Fibroblast of skin of back (primary cell): ENCODE measurements around the gene SHISA9.

Experiments used
- DNase-seq: peaks from one replicate; pipeline ENCODE4 v3.0.0-alpha.2; 2013

The SHISA9 gene

DNA sequence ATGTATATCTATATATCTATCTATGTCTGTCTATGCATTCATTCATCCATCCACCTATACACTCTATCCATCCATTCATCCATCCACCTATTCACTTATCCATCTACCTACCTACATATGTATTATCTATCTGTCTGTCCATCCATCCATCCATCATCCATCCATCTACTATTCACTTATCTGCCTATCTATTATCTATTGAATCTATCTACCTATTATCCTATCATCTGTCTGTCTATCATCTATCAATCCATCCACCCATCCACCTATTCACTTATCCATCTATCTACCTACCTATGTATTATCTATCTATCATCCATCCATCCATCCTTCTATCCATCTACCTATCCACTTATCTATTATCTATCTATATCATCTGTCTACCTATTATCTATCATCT is 302.3 kb downstream of the SHISA9 start:
- DNase-seq, result no peak

DNA sequence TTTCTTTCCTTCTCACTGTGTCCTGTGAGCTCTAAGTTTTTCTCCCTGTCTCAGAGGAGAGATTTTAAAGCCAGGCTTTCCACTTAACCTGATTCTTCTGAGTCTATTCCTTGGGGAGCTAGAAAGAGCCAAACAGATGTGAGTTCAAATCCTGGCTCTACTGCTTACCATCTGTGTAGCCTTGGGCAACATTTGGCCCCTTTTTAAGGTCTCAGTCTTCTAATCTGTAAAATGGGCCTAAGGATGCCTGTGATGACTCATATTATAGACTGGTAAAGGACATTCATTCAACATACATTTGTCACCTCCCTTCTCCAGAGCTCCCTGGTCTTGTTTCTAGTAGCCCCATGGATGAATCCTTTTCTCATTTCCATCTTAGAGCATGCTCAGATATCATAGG is 304.0 kb downstream of the SHISA9 start:
- no peak for DNase-seq

DNA sequence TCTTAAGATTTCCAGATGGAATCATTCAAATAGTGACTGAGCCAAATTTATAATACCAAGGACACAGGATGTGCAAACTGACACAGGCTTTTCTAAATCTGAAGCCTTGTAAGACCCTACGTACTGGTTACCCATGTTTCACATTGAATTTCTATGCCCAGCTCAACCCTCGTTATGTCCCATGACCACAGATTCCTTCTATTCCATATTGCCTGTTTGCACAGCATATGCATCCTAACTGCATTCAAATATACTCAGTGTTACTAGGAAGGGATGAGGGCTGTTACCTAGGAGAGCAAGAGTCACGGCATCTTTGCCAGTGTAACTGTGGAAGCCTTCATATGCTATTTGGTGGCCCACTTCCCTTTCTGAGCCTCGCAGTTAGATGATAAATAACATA is 305.2 kb downstream of the SHISA9 start:
- DNase-seq, result no peak

DNA sequence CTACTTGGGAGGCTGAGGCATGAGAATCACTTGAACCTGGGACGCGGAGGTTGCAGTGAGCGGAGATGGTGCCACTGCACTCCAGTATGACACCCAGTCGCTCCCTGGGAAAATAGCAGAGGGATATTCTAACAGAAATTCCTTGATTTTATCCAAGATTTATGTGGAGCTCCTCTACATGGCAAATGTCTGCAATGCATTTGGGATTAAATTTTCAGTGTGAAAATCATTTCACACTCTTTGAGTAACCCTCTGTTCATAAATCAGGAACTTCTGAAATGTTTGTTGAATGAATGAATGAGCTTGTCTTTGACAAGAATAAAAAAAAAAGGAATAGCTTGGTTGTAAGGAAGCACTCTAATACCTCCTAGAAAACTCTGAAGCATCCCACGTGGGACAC is 305.8 kb downstream of the SHISA9 start:
- no peak for DNase-seq

DNA sequence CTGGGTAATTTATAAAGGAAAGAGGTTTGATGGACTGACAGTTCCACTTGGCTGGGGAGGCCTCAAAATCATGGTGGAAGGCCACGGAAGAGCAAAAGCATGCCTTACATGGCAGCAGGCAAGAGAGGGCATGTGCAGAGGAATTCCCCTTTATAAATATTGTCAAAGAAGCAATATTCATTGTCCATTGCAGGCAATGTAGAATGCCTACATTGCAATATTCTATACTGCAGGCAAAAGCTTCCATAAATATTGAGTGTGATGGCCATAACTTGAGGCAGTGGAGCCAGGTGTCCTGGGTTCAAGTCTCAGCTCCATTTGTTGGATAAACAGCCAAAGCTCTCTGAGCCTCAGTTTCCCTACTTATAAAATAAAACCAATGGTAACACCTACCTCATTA is 322.3 kb downstream of the SHISA9 start:
- DNase-seq, result no peak

DNA sequence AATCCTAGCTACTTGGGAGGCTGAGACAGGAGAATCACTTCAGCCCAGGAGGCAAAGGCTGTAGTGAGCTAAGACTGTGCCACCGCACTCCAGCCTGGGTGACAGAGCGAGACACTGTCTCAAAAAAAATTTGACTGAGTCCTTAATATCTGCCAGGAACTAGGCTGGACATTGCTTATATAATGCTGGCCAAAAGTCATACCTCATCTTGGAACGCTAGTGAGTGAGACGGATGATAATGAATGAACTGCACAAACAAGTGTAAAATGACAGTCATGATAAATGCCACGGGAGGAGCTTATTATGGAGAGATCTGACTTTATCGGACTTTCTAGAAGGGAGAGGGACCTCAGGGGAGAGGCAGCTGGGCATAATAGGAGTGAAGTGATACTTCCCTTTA is 327.6 kb downstream of the SHISA9 start:
- DNase-seq, result no peak

DNA sequence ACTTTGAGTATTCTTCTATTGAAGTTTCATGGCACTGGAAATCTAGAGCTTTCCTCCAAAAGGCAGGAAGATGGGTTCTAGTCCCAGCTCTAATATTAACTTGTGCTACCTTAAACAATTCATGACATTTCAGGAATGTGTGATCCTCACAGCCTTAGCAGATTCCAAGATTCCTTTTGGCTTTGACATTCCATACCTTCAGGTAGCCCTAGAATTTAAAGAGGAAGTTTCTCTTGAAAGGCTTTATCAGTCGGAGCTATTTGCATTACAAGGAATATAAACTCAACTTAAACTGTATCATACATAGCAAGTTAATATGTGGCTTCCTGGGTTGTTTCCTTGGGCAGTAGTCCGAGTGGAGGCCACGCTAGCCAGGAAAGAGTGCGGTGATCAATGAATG is 330.0 kb downstream of the SHISA9 start:
- no peak for DNase-seq

DNA sequence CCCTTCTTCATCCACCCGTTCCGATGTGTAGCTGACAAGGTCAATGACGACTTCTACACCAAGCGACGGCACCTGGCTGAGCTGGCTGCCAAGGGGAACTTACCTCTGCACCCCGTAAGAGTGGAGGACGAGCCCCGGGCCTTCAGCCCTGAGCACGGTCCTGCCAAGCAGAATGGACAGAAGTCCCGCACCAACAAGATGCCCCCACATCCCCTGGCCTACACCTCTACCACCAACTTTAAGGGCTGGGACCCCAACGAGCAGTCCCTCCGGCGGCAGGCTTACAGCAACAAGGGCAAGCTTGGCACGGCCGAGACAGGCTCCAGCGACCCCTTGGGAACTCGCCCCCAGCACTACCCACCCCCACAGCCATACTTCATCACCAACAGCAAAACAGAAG is 333.6 kb downstream of the SHISA9 start:
- no peak for DNase-seq

DNA sequence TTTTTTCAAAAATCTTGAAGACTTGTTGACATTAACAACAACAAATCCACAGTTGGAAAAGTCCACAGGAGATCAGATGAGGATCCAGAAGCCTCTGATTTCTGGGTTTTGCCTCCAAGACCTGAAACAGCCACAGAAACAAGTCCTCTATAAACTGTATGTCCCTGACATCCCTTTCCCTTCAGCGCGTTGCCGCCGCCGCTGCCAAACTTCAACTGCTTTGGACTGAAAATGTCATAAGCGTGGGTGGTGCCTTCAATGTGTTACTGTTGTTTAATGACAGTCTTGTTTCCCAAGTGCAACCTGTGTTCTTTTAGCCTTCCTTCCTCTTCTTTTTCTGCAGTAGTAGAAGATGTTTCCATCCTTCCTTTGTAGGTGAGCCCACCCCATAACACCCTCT is 334.9 kb downstream of the SHISA9 start:
- no peak for DNase-seq

DNA sequence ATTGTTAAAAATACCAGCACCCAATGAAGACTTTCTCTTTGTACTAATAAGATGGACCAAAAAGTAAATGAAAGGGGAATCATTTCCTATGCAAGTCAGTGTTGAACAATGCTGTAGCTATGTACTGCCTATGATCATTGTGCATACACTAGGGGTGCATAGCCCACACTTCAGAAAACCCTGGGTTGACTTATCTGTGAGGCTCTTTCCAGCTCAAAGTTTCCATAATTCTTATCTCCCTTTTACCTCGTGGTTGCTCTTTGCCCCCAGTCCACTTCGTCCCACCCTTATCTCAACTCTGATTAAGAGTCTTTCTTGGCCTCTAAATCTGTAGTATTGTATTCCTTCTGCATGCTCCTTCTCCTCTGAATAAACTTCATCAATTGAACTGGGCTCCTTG is 336.8 kb downstream of the SHISA9 start:
- DNase-seq, result no peak

DNA sequence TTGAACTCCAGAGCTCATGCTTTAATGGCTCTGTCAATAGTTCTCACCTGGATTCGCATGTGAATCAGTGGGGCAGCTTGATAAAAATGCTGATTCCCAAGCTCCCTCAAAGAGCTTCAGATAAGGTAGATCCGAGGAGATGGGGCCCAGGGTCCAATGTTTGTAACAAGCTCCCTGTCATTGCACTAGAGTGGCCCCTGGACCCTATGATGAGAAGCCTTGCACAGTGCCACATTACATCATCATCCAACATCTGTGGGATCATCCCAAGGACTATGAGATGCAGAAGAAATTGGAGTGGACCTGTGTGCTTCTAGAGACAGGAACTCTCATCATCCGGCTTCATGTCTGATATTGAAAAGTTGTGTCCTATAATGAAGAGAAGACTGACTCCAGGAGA is 340.8 kb downstream of the SHISA9 start:
- no peak for DNase-seq

DNA sequence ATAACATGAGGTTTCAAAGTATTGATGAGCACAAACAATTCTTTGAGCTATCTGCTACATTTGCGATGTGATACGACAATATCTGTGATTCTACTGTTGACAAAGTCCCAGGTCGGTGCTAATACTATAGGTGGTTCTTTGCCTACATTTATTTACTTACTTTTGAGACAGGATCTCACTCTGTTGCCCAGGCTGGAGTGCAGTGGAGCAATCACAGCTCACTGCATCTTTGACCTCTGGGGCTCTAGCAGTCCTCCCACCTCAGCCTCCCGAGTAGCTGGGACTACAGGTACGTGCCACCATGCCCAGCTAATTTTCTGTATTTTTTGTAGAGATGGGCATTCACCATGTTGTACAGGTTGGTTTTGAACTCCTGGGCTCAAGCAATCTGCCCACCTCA is 343.4 kb downstream of the SHISA9 start:
- DNase-seq, result no peak

DNA sequence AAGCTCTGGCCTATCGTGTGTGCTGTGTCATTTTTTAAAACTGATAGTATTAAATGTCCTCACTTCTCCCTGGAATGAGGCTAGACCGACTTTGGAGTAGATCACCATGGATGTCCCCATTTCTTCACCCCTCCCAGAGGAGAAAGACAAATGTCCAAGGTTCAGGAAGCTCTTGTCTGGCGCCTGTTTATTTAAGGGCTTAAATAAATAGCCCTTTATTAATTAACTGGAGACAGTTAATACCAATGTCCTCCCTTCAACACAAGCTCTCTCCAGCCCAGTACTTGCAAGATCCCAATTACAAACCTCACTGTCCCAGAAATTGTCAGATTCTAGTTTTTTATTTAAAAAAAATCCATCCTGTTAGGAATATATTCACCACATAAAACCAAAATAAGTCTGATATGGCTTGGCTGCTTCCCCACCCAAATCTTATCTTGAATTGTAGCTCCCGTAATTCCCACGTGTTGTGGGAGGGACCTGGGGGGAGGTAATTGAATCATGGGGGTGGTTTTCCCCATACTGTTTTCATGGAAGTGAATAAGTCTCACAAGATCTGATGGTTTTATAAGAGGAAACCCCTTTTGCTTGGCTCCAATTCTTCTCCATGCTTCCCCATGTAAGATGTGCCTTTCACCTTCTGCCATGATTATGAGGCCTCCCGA is 344.4 kb downstream of the SHISA9 start:
- no peak for DNase-seq

DNA sequence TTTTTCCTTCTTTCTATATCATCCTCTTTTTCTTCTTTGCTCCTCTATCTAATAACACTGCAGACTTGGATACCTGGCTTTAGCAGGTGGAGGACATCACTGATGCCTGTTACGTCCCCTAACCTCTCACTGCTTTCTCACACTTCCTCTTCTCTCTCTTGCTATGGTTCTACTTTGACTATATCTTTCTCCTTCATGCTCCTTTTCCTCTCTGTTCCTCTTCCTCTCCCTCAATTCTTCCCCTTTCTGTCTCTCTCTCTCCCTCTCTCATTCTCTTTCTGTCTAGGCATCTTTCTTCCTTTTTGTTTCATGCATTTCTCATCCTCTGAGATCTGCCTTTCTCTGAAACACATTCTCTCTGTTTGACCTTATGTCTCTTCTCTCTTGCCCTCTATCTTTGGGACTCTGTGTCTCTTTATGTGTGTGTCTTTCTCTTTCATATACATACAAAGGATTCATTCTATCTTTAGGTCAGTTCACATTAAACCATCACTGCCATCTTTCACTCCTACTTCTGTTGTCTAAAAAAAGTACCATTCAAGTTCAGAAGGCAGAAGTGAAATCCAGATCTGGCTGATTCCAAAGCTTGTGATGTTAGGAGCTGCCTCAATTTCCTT is 353.7 kb downstream of the SHISA9 start:
- DNase-seq, result no peak

DNA sequence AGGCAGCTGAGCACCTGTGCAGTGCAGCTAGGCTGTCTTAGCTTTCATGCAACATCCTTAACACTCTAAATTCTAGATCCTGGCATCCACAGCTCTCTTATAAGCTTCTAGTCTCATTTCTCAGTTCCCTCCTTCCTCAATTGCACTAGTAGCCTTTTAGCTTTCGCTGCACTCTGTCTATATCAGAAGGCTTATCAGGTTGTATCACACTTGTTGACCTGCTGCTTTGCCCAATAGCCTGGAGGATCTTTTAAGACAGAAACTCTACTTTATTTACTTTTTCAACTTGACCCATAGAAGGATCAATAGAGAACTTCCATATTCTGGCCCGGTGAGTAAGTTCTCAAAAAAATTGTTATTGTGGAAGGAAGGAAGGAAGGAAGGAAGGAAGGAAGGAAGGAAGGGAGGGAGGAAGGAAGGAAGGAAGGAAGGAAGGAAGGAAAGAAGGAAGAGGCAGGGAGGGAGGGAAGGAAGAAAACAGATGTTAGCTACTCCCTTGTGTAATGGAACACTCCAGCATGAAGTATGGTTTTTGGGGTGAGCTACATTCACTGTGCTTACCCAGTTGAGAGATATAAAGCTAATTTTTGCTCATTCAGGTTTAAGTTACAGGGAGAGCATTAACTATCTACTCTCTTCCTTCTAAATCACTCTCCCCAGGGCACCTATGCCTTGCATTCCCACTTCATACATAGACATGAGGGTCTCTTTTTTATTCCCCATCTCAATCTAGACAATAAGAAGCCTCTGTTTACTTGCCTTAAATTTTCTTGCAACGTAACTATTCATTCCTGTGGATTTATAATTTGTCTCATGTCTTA is 361.1 kb downstream of the SHISA9 start:
- no peak for DNase-seq

DNA sequence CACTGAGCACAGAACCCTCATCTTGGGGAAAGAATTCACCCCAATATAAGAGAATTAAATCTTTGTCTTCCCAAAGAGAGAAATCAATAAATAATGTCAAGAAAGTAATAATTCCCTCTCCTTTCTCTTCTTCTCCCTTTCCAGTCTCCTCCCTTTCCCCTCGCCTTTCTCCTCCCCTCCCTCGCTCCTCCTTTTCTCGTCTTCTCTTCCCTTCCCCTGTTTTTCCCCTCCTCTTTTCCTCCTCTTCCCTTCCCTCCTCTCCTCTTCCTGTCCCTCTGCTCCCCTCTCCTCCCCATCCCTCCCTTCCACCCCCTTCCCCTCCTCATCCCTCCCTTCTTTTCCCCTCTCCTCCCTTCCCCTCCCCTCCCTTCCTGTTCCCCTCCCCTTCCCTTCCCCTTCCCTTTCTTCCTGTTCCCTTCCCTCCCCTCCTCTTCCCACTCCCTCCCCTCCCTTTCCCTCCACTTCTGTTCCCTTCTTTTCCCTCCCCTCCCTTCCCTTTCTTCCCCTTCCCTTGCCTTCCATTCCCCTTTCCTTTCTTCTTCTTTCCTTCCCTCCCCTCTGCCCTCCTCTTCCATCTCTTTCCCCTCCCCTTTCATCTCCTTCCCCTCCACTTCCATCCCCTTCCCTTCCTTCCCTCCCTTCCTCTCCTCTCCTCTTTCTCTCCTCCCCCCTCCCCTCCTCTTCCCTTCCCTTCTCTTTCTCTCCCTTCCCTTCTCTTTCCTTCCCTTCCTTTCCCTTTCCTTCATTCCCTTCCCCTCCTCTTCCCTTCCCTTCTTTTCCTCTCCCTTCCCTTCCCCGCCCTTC is 363.6 kb downstream of the SHISA9 start:
- no peak for DNase-seq

DNA sequence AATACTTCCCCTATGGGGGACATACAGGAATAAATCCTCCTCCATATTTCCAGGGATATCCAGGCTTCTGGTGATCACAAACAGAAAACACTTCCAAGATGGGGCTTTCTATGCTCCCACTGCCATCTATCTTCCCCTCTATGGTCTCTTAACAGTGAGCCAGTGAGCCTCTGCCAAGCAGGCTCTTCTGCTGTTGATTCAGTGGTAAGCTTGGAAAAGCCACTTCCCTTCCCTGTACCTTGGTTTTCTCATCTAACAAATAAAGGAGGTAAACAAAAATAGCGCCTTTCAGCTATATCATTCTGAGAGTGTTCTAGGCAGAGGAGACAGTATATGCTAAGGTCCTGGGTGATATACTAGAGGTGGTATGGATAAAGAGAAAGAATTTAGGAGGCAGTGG is 368.0 kb downstream of the SHISA9 start:
- no peak for DNase-seq

DNA sequence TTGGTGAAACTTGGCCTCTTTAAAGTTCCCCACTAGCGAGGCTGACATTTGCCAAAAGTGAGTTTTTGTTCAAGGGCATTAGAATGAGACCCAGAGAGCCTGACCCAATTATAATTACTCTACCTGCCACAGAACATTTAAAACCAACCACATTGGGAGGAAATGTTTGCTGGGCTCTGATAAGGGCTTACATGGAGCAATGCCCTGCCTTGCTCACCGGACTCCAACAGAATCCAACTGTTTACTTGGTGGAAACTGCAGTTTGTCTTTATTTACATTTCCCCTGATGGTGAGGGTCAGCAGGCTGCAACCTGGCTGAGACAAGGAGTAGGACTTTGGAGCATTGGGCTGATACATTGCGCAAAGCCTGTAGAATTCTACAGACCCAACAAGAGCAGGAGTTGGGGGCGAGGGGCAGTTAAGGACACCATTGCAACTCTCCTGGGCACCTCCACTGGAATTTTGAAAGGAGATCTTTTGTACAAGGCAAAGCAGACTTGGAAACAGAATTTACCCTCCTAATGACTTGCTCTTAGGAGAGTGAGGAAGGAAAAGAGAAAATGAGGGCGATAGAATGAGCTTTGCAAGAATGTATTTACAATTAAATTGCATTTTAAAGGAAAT is 368.6 kb downstream of the SHISA9 start:
- no peak for DNase-seq

DNA sequence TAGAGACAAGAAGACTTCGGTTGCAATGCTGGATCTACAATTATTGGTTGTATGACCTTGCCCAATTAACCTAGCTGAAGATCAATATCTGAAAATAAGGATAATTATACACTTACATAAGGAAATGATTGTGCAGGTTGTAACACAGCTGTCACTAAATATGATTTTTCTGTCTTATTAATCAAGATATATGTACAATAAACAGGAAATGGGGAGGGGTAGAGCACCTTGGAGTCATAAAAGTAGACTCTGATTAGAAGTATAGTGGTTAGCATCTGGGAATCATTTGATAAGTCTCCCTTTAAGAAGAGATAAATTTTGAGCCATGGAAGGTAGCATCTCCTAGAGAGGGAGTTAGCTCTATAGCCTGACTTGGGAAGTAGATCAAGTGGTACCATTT is 369.2 kb downstream of the SHISA9 start:
- no peak for DNase-seq

DNA sequence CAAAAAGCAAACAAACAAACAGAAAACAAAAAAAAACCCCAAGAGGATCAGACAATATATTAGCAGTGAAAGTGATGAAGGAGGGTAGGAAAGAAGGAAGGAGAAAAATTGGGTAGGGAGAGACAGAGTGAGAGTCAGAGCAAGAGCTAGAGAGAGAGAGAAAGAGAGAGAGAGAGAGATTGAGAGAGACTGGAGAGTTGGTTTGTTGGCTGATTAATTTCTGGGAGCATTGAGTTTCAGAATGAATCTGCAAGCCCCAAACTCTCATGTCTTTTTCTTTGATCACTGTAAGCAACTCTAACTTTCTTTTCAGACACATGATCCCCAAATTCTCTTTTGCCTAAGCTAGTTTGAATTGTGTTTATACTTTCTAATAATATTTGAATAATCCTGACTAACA is 388.1 kb downstream of the SHISA9 start:
- DNase-seq, result no peak
